Stimulated activated CD4-positive, alpha-beta T cell treated with anti-CD3 and anti-CD28 coated beads, Interleukin-2, amount 100 ng/mL, for 24 hours (primary cell): Measurements from ENCODE around the gene TXNDC17.
"Not testable (repeated sequence)": the region's sequence is repeated elsewhere in the genome, so short reads cannot be mapped to it uniquely, and the experiment has no call there.

Source experiments
- DNase-seq, 2 donors: peaks; one replicate each; pipeline ENCODE4 v3.0.0-alpha.2; 2020

The TXNDC17 gene

DNA sequence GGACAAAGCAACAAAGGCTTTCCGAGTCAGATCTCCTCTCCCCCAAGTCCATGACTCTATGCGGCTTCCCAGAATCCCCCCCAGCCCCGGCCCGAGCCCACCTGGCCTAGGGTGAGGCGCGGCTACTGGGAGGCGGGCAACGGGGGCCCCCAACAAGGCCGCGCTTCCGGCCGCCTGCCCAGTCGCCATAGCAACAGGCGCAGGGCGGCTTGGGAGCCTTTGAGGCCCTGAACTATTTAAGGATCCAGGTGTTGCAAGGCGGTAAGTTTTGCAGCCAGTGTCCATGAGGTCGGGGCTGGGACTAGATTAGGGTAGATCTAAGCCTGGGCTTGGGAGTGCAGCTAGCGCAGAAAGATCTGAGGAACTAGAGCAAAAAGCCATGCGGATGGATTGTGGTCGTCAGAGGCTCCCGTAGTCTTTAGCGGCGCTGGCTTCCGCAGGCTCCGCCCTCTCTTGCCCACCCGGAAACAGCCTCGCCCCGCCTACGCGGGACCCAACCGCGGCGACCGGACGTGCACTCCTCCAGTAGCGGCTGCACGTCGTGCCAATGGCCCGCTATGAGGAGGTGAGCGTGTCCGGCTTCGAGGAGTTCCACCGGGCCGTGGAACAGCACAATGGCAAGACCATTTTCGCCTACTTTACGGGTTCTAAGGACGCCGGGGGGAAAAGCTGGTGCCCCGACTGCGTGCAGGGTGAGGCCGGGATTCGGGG is at the start of gene TXNDC17, which contains the start of gene KIAA0753:
Gene TXNDC17, plus strand, starts transcription at position 525 of the 711 bp plus-strand sequence. Its CDS starts 23 bp downstream, at position 548.
Gene KIAA0753, minus strand, starts transcription at position 176 of the 711 bp plus-strand sequence. CDS start 5,608 bp downstream, outside the sequence.
- DNase-seq, result peak; percentile 93 to 97

DNA sequence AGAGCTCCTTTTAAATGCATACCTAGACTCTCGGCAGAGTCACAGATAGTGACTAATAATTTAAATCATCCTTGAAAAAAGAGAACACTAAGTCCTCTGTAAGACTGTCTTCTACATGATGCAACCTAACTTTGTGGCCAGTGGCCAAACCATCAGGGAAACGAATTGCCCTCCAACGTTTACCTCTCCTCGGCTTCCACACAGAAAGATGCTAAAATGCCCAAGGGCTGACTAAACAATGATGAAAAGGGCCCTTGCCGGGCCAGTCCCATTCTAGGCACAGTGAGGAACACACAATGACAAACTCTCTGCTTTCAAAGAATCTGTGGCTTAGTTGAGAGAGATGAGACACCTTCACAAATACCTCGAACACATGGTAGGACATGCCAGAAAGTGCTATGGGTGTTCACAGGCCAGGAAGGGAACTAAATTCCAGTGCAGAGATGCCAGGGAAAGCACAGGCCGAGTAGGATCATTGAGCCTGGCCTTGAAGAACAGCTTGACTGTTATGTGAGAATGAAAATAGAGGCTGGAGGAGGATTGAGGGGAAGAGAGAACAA is 49.2 kb upstream of the TXNDC17 start:
- DNase-seq, result no peak

DNA sequence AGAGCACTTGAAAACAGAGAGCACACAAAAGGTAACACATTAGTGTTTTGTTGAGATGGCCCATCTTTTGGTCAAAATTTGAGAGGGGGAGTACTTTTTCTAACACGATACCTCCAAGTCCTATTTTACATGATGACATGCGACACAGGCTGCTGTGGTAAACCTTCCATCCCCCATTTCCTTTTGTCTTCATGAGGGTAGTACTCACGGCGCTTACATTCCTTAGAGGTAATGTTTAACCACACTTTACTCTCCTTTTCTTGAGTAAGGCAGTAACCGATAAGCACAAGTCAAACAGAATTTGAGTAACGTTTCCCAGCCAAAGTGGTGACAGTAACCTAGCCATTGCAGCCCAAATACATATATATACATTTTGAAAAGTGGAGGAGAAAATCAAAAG is 48.7 kb upstream of the TXNDC17 start:
- no peak for DNase-seq

DNA sequence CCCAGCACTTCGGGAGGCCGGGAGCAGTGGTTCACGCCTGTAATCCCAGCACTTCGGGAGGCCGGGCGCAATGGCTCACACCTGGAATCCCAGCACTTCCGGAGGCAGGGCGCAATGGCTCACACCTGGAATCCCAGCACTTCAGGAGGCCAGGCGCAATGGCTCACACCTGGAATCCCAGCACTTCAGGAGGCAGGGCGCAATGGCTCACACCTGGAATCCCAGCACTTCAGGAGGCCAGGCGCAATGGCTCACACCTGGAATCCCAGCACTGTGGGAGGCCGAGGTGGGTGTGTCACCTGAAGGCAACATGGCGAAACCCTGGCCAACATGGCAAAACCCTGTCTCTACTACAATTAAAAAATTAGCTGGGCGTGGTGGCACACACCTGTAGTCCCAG is 47.5 kb upstream of the TXNDC17 start:
- DNase-seq, result not testable (repeated sequence)

DNA sequence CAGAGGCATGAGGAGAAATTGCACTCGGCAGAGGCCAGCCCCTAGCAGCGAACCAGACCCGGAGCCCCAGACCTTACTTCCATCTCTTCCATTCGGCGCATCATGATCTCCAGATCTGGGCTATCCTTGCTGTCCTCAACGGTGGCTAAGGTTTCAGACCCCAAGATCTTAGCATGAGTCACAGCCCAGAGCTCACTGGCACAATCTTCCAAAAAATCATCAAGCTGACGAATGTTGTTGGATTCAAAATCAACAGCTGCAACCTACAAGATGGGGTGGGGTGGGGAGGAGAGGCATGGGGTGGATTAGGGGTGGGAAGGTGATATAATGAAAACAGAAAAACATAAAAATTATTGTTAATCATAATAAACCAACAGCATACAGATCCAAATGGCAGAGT is 44.8 kb upstream of the TXNDC17 start:
- no peak for DNase-seq

DNA sequence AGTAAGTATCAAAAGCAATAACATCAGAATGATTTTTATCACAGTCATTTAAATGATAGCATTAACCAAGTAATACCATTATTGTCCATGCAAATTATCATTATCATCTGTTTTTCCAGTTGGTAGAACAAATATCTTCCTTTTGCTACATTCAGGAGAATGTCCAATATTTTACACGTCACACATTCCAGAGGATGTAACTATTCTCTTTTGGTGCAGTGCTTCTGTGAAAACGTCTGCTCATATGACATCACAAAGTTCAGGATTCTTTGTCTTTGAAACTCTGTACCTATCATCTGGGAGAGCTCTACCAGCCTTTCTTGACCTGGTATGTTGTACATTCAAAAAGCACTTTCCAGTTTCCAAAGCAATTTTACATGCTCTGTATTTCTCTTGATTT is 44.3 kb upstream of the TXNDC17 start:
- no peak for DNase-seq

DNA sequence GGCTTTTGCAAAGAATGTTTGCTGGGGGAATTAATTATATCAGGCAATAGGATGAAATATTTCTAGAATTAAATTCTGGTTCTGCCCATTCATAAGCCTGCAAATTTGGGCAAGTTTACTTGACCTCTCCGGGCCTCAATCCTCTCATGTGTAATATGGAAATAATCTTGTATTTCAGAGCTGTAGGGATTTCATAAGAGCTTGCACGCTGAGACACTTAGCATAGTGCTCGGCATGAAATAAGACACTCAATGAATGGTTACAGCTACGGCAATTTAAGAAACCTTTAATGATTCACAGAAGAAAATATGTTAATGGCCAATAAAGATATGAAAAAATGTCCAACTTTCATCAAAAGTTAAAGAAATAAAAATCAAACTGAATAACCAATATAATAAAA is 43.9 kb upstream of the TXNDC17 start:
- no peak for DNase-seq

DNA sequence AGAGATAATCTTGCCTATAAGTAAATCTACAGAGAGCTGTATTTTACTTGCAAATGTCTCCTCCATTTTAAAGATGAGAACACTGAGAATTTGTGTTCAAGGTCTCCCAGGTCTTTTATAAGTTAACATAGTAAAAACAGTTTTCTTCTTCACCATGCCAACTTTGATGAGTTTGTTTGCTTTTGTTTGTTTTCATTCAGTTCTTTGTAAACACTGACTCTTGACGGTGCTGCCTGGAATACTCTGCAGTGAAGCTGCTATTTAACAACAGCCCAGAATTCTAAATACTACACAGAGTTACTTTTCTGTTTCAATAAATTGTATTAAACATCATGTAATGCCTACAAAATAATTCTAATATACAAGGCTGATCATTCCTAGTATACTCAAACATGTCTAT is 43.1 kb upstream of the TXNDC17 start:
- no peak for DNase-seq

DNA sequence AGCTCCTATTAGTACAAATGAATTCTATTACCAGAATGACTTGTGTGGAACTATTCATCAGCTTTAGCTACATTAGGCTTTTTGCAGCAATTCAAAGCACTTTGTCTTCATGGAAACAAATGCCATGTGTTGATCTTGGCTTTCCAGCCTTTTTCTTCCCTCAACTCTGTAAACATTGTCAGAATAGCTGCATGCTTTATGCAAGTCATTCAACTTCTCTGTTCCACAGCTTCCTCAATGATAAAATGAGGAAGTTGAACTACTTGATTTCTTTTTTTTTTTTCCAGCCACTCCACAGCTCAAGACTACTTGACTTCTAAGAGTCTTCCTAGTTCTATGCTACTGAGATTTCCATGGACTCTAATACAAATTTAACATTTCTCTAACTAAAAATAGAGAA is 41.5 kb upstream of the TXNDC17 start:
- no peak for DNase-seq

DNA sequence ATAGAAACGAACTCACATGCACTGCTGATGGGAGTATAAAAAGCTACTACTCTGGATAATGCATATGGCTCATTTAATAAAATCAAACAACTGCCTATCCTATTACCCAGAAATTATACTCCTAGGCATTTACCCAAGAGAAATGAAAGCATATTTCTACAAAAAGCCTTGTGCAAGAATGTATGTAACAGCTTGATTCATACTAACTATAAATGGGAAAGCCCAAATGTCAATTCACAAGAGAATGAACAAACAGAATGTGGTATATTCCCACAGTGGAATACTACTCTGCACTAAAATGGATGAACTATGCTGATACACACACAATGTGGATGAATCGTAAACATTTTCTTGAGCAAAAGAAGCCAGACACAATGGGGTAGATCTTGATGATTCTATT is 38.7 kb upstream of the TXNDC17 start:
- no peak for DNase-seq

DNA sequence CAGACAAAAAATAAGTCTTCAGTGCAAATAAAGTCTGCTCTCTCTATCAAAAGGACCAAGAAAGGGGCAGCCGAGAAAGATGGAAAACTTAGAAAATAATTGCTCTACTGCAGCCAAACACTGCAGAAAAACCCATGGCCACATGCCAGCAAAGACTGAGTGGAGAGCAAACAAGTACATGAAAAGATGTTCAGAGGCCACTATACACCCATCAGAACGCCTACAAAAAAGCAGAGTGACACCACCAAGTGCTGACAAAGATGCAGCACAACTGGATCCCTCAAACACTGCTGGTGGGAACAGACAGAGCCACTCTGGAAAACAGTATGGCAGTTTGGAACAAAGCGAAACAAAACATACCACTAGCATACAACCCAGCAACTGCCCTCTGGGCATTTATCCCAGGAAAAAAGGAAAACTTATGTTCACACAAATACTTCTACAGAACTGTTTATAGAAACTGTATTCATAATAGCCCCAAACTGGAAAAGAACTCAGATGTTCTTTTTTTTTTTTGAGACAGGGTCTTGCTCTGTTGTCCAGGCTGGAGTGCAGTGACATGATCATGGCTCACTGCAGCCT is 37.0 kb upstream of the TXNDC17 start:
- DNase-seq, result no peak

DNA sequence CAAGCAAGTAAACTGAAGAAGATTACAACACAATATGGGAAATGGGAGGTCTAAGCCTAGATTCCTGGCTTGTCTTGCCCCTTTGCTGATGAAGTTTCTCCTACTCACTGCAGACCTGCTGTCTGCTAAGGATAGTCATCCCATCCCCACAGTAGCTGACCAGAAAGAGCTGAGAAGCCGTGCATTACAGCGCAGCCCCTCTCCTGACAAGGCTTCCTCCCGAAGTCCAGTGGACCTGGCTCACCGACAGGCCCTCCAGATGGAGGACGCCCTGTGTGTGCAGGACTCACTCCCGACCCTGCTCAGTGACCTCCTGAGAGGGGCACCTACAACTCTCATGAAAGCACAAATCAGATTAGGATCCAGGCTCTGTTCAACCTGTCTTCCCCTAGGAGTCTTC is 35.7 kb upstream of the TXNDC17 start:
- no peak for DNase-seq

DNA sequence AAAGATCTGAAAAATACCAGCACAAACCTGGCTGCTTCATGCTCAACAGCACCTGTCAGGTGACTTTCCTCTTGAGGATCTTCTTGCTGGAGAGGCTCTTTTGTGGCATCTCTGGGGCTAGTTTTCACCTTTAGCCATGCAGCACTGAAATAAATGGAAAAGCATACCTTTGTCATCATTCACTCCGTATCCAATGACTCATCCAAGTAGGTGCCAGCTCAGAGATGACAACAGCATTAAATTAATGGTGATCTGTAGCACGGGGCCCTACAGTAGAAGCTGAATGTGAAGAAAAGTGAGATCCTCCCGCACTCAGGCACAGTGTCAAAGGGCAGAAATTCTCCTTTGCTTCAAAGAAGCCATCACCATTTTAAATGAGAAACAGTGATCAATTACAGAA is 32.5 kb upstream of the TXNDC17 start:
- DNase-seq, result no peak

DNA sequence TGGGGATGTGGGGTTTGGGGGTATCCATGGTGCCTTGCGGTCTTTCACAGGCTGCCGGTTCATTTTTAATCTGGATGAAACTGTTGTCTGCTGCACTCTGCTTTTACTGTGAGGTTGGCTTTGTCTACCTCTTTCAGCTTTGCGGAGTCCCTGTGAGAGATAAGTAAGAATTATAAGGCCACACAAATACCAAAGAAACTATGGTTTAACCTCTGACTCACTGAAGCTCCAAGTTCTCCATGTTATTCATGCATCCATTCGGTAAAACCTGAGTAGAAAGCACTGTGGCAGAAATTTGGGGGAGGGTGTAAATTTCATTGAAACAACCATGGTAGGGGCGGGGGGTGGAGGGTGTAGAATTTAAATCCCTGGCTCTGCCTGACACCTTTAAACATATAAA is 30.8 kb upstream of the TXNDC17 start:
- no peak for DNase-seq

DNA sequence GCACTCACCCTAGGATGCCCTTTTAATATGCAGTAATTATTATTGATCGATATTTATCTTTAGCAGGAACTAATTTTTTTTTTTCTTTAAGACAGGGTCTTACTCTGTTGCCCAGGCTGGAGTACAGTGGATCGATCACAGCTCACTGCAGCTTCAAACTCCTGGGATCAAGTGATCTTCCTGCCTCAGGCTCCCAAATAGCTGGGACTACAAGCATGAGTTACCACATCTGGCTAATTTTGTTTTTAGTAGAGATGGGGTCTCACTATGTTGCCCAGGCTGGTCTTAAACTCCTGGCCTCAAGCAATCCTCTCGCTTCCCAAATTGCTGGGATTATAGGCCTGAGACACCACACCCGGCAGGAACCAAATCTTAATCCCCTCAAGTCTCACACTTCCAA is 29.6 kb upstream of the TXNDC17 start:
- DNase-seq, result no peak

DNA sequence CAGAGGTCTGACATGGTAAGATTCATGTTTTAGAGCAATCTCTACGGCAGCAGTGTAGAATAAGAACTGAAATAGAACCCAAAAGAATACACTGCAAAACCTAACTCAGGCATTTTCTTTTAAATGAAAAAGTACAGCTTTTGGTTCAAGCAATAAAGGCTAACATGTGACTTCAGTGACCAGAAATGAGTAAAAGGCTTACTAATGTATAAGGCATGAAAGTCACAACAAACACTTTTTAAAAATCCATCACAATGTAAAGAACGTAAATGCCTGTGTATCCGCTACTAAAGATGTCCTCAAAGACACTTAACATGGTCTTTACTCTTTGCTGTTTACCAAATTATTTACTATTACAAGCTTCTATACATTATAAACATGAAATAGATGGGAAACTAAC is 16.9 kb upstream of the TXNDC17 start:
- no peak for DNase-seq

DNA sequence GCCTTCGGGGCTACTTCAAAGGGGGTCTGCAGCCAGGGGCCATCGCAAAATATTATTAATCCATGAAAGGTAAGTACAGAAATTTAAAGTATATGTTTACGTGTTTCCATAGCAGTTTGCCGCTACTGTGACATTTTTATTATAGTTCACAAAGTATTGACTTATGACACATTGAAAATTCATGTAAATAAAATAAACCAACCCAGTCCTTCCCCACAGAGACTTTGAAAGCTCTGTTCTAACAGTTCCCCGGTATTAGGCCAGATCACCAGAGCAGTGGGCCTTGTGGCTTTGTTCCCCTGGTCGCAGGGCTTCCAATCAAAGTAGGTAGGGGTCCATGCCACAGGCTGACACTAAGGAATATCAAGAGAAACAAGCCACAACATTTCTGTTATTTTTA is 14.2 kb upstream of the TXNDC17 start:
- no peak for DNase-seq

DNA sequence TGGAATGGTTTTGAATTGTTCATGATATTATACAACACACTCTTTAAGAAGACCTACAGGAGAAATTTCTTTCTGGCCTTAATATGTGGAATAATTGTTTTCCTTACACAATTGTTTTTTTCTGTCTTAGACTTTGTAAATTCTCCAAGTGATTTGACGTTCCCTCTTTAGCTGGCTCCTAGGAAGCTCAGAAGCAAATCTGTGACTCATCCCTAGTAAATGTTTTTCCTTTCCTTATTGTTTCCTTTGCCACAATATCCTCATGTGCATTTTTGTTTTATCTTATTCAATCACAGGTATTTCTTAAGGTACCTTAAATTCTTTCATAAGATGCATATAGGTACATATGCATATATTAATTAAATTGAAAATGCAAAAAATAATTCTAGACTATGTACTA is 13.8 kb upstream of the TXNDC17 start:
- DNase-seq, result no peak

DNA sequence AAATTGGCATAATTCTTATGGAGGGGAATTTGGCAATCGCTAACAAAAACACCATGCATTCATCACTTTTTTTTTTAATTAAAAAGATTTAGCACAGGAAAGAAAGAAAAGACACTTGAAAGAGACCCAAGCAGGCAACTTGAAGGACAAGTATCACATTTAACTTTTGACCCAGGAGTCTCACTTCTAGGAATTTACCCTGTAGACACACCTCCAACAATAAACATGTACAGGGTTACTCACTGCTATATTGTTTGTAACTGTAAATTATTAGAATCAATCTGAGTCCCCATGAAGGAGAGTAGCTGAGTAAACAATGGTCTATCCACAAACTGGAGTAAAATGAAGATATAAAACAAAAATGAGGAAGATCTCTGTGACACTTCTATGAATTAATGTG is 10.5 kb upstream of the TXNDC17 start:
- DNase-seq, result no peak

DNA sequence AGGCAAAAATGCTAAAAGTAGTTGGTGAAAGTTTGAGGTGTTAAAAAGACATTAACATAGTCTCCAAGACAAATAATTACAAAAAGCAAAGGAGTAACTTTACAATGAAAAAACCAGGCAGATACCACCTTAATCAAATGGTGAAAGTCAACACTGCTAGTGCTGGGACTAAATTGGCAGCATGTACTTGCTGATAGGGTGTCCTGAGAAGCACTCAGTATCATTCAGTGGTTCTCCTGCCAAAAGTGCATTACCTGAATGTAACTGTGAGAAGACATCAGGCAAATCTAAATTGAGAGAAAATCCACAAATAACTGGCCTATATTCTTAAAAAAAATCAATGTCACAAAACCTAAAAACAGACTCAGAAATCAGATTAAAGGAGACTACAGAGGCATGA is 8.3 kb upstream of the TXNDC17 start:
- DNase-seq, result no peak

DNA sequence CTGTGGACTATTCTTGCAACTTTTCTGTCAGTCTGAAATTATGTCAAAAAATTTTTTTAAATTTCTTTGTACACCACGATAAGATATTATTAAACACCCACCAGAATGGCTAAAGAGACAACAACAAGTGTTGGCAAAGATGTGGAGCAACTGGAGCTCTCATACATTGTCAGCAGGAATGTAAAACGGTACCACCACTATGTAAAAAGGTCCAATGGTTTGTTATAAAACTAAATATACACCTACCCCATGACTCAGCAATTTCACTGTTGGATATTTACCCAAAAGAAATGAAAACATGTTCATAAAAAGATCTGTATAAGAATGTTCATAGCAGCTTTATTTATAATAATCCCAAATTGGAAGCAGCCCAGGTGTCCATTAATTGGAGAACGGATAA is 7.6 kb upstream of the TXNDC17 start:
- no peak for DNase-seq

DNA sequence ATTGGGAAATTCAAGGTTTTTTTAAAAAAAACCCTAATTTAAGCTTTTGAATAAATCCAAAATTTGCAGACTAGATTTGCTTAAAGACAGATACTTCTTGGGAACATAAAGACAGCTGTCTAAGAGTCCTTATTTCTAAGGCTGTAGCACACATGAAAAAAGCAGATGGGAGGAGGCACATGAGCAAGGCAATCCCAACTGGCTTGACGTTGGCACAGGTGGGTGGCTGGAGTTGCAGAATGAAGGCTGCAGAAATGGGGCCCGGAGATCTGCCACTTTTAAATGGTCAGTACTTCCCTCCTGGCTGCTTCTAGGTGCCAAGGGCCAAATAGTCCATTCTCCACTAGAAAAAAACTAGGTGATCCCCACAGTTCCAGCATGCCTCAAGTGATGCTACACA is 4.8 kb upstream of the TXNDC17 start:
- no peak for DNase-seq

DNA sequence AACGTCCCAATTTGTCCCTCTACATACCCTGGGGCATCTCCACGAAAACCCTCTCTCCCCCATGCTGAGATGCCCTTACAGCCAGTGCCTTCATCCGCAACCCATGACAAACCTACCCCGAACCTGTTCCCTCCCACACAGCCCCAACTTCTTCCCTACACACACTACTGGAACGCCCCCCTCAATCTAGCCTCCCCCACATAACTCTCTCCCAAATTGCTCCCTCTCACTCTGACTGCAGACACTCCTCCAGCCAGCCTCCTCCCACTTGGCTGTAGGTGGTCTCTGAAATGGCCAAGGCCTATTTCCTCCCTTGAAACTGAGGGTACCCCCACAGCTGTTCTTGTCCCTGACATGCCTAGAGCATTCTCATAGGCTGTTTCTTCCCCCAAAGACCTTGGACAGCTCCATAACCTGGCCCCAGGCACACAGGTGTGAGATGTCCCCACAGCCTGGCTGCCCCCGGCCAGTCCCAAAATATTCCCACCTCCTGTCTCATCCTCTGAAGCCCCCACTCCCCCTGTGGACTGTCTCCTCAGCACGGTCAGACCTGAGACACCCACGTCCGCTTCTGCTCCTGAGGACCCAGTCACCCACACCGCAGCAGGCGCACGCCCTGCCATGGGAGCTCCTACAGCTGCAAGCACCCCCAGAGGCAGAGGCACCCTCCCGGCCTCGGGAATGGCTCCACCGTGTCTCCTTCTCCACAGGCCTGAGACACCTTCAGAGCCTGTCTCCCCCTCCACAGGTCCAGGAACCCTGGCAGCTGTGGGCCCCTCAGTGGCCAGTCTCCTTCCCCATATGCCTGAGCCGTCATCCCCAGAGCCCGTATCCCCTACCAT is 4.0 kb upstream of the TXNDC17 start:
- DNase-seq, result no peak

DNA sequence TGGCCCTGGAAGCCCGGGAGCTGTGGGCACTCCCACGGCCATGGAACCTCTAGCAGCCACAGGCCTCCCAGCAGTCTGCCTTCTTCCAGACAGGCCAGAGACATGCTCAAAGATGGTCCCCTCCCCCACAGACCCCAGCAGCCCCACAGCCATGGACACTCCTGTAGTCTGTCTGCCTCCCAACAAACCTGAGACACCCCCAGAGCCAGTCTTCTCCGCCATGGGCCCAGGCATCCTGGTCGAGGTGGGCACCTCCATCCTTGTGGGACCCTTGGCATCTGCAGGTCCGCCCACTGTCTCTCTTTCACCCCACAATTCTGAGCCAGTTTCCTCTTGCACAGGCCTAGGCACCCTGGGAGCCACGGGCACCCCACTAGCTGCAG is 3.4 kb upstream of the TXNDC17 start:
- no peak for DNase-seq
